Smooth muscle cell (in vitro differentiated cells): ENCODE measurements around the gene OSBPL1A. TPM values are rescaled to one million over a fixed set of nuclear protein-coding genes. Genes with fewer than 3 reads are reported as not detected.

Experiments used
- DNase-seq: peaks from one replicate; lab custom pipeline; 2025; ENCODE audit not compliant: unreplicated experiment; lab: John Stamatoyannopoulos, UW
- H2AFZ ChIP-seq: fragments of 200-600 bp; sonication (generic); 2 replicates; pipeline ENCODE4 v1.6.0; 2016; ENCODE audit warnings: antibody characterized with exemption, low read depth, mild to moderate bottlenecking
- H3F3A ChIP-seq: fragments of 200-600 bp; sonication (generic); 2 replicates; pipeline ENCODE4 v1.6.0; 2017; ENCODE audit warnings: antibody characterized with exemption, low read depth
- H3K27ac ChIP-seq: fragments of 200-600 bp; sonication (generic); 2 replicates; pipeline ENCODE4 v1.5.1; 2016; ENCODE audit warnings: low read depth, mild to moderate bottlenecking
- H3K27me3 ChIP-seq: fragments of 200-600 bp; sonication (generic); 2 replicates; pipeline ENCODE4 v1.6.1; 2016; ENCODE audit warnings: low read depth, mild to moderate bottlenecking
- H3K36me3 ChIP-seq: fragments of 200-600 bp; sonication (generic); 2 replicates; pipeline ENCODE4 v1.5.1; 2016; ENCODE audit warnings: low read depth
- H3K4me1 ChIP-seq: fragments of 200-600 bp; sonication (generic); 2 replicates; pipeline ENCODE4 v1.5.1; 2016; ENCODE audit warnings: low read depth
- H3K4me2 ChIP-seq: fragments of 200-600 bp; sonication (generic); 2 replicates; pipeline ENCODE4 v1.6.0; 2016; ENCODE audit warnings: mild to moderate bottlenecking
- H3K4me3 ChIP-seq: fragments of 200-600 bp; sonication (generic); 2 replicates; pipeline ENCODE4 v1.5.1; 2016; ENCODE audit warnings: mild to moderate bottlenecking
- H3K79me2 ChIP-seq: fragments of 200-600 bp; sonication (generic); 2 replicates; pipeline ENCODE4 v1.6.0; 2016; ENCODE audit warnings: low read depth, mild to moderate bottlenecking
- H3K9ac ChIP-seq: fragments of 200-600 bp; sonication (generic); 2 replicates; pipeline ENCODE4 v1.6.0; 2016; ENCODE audit warnings: low read depth
- H3K9me3 ChIP-seq: fragments of 200-600 bp; sonication (generic); replicated peaks from 2 replicates; pipeline ENCODE4 v1.5.1; 2016; ENCODE audit warnings: low read depth
- H4K20me1 ChIP-seq: fragments of 200-600 bp; sonication (generic); 2 replicates; pipeline ENCODE4 v1.6.0; 2016; ENCODE audit warnings: low read depth
- WGBS: methylation state at CpG from one replicate; pipeline ENCODE4 v1.1.7; 2016; ENCODE audit warnings: low lambda C conversion rate; 5-methylcytosine and 5-hydroxymethylcytosine counted together
- polyA plus RNA-seq: library from polyadenylated mRNA; unstranded; fragments of >200 nt; fragmentation: Nextera tagmentation; extraction: Ambion mirVana; gene quantifications from 2 replicates; pipeline ENCODE4 v1.2.1, GENCODE V29; 2016
- total RNA-seq: library from RNA; depleted of rRNA; stranded (reverse); fragments of >200 nt; gene quantifications from 2 replicates; pipeline ENCODE4 v1.2.3, GENCODE V29; 2014
- TF ChIP-seq, protein P1 (sequence below): fragments of 200-600 bp; sonication (generic); IDR thresholded peaks from 2 replicates; pipeline ENCODE4 v1.5.1; 2017; ENCODE audit warnings: borderline replicate concordance, mild to moderate bottlenecking, antibody characterized with exemption; ENCODE audit not compliant: insufficient read depth, poor library complexity, severe bottlenecking

OSBPL1A gene
- total and polyA plus RNA-seq, 2 experiments from 2014 or later = 15.3 to 23.4 TPM

DNA sequence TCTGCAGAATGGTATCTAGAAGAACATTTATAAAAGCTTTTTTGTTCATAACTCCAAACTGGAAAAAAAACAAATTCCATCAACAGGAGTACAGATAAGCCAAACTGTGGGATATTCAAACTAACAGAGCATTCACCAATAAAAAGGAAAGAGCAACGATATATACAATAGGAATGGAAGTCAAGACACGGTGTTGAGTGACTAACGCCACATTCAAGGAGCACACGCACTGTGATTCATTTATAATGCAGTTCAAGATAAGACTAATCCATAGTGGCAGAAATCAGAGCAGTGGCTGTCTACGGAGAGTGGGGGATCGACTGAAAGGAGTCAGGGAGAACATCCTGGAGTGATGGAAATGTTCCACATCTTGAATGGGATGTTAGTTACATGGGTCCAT lies 188.1 kb downstream of the OSBPL1A start:
- Histone ChIP-seq H3K27ac (no peak overlapping the region), H3K9ac (no peak overlapping the region)
- TF ChIP-seq, protein P1, sequence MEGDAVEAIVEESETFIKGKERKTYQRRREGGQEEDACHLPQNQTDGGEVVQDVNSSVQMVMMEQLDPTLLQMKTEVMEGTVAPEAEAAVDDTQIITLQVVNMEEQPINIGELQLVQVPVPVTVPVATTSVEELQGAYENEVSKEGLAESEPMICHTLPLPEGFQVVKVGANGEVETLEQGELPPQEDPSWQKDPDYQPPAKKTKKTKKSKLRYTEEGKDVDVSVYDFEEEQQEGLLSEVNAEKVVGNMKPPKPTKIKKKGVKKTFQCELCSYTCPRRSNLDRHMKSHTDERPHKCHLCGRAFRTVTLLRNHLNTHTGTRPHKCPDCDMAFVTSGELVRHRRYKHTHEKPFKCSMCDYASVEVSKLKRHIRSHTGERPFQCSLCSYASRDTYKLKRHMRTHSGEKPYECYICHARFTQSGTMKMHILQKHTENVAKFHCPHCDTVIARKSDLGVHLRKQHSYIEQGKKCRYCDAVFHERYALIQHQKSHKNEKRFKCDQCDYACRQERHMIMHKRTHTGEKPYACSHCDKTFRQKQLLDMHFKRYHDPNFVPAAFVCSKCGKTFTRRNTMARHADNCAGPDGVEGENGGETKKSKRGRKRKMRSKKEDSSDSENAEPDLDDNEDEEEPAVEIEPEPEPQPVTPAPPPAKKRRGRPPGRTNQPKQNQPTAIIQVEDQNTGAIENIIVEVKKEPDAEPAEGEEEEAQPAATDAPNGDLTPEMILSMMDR = no peak

DNA sequence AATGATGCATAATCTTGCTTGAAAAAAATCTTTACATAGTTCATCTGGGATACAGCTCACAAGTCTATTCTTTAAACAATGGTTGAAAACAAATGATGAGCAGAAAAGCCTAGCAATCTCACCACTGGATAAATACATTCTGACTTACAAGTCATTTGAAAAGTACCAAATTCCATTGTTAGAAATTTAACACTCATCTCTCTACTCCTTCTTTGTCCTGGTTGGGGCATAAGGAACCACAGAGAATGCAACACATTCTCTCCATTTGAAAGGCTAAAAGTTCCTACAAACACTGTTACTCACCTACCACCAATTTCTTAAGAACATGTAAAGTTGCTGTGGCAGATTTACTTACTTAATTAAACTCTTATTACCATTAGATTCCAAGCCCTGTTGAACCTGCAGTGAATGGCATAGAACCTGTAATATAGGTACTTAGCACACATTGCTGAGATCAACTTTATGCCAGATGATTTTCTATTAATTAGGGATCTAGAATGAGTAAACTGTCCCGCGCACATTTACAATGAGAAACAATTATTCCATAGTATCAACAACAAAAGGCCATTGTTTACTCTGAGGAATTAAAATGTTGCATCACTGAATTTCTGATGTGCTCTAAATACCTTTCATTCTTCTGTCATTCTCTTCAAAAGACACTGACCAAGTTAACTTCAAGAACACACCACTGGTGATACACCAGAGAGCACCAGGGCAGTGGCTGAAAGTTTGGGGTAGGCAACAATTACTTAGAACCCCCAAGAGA lies 189.2 kb downstream of the OSBPL1A start:
- Histone ChIP-seq H3K9me3 (no peaks in the 10 kb centered on the region), H3K9ac (no peak overlapping the region), H4K20me1 (no peaks in the 10 kb centered on the region), H2AFZ (no peak overlapping the region), H3K4me3 (no peak overlapping the region), H3K27me3 (no peaks in the 10 kb centered on the region), H3F3A (peaks cover 3% of the 10 kb centered on the region), H3K4me1 (peaks cover 10% of the 10 kb centered on the region), H3K4me2 (no peak overlapping the region), H3K27ac (no peak overlapping the region), H3K79me2 (no peaks in the 10 kb centered on the region), H3K36me3 (no peaks in the 10 kb centered on the region)
- TF ChIP-seq, protein P1 = no peak
- 35% methylated on average over 2 of the region's 2 CpGs for WGBS
- DNase-seq = no peak

More for the DNA sequence above, 188.1 kb downstream of the OSBPL1A start:
- Histone ChIP-seq H2AFZ (no peak overlapping the region), H4K20me1 (no peaks in the 10 kb centered on the region), H3K4me3 (no peak overlapping the region), H3F3A (peaks cover 3% of the 10 kb centered on the region), H3K4me2 (no peak overlapping the region), H3K79me2 (no peaks in the 10 kb centered on the region), H3K9me3 (no peaks in the 10 kb centered on the region), H3K27me3 (no peaks in the 10 kb centered on the region), H3K4me1 (peaks cover 15% of the 10 kb centered on the region), H3K36me3 (no peaks in the 10 kb centered on the region)
- no peak for DNase-seq
- WGBS = 15% methylated on average over 6 of the region's 6 CpGs

GRCh38 chr18:24204904-24205303 lies 192.7 kb downstream of the OSBPL1A start:
- Histone ChIP-seq H3K9ac (no peak overlapping the region), H3K9me3 (no peaks in the 10 kb centered on the region), H3K4me2 (no peak overlapping the region), H3K27me3 (no peaks in the 10 kb centered on the region), H4K20me1 (no peaks in the 10 kb centered on the region), H3K4me3 (no peak overlapping the region), H3K36me3 (no peaks in the 10 kb centered on the region), H3K27ac (no peak overlapping the region), H3K79me2 (no peaks in the 10 kb centered on the region), H3F3A (no peaks in the 10 kb centered on the region), H3K4me1 (peaks cover 10% of the 10 kb centered on the region), H2AFZ (no peak overlapping the region)
- 87% methylated on average over 3 of the region's 3 CpGs for WGBS
- TF ChIP-seq, protein P1 = no peak
- no peak for DNase-seq
